Measurements from ENCODE around the gene KRT80. TPM values are rescaled to one million over a fixed set of nuclear protein-coding genes. Genes with fewer than 3 reads are reported as not detected.

KRT80 gene
- total RNA-seq, 4 donors from 2014 or later, result 78.6 to 293 (median 185) TPM

DNA sequence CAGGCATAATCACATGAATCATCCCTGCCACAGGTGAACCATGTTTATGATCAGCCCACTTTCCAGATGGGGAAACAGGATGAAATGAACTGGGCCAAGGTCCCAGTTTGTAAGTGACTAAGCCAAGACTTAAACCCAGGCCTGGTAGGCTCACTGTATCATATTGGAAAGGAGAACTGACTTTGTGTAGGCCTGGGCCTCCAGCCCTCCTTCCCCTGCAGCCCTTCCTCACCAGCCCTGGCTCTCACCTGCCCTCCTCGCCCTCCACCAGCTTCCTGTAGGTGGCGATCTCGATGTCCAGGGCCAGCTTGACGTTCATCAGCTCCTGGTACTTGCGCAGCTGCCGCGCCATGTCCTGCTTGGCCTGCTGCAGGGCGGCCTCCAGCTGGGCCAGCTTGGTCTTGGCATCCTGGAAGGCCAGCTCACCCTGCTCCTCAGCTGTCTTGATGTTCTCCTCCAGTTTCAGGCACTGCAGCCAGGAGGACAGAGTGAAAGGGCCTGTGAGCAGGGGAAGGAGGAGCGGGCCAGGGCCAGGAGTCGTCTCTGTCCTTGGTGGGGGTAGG lies 19.8 kb downstream of the KRT80 start:
- peaks cover 28% of the 10 kb centered on the region for H3K4me1 ChIP-seq
- WGBS, result 76% methylated on average over 7 of the region's 10 CpGs
- H3K4me3 ChIP-seq, result no peak overlapping the region
- H3K27ac ChIP-seq, result no peak overlapping the region
- no peaks in the 10 kb centered on the region for H3K9me3 ChIP-seq
- H3K27me3 ChIP-seq, result no peaks in the 10 kb centered on the region
- TF ChIP-seq CTCF (IDR thresholded peaks at IDR 0.05) (peak in 1 of 2 donors; percentile 20), POLR2A (IDR thresholded peaks at IDR 0.05) (no peak)
- no peaks in the 10 kb centered on the region for H3K36me3 ChIP-seq
- no peak for DNase-seq (ENCODE audit: low spot score in 2 of 2)

DNA sequence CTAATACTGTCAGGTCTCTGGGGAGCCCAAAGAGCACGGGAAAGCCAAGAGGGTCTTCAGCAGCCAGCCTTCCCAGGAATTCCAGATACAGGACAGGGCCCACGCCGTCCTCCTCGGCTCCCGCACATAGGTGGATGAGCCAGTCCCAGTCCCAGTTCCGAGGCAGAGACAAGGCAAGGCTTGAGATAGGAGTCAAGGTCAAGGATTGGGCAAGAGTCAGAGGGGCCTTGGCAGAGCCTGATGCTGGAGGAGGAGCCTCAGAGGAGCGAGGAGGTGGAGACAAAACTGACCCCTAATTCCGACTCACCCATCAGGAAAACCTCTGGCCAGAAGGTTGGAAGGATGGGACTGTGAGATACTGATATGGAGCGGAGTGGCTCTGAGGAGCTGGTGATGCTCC lies 21.0 kb downstream of the KRT80 start:
- Histone ChIP-seq H3K27ac (no peak overlapping the region), H3K36me3 (no peaks in the 10 kb centered on the region), H3K4me1 (peaks cover 16% of the 10 kb centered on the region), H3K4me3 (no peak overlapping the region), H3K9me3 (no peaks in the 10 kb centered on the region), H3K27me3 (no peaks in the 10 kb centered on the region)
- TF ChIP-seq CTCF (IDR thresholded peaks at IDR 0.05), result no peak
- TF ChIP-seq POLR2A (IDR thresholded peaks at IDR 0.05), result no peak
- no peak for TF ChIP-seq POLR2AphosphoS5 (IDR thresholded peaks at IDR 0.05)
- TF ChIP-seq EP300 (IDR thresholded peaks at IDR 0.05), result no peak
- no peak for DNase-seq (ENCODE audit: low spot score in 2 of 2)
- 81% methylated on average over 9 of the region's 9 CpGs for whole genome bisulfite sequencing

DNA sequence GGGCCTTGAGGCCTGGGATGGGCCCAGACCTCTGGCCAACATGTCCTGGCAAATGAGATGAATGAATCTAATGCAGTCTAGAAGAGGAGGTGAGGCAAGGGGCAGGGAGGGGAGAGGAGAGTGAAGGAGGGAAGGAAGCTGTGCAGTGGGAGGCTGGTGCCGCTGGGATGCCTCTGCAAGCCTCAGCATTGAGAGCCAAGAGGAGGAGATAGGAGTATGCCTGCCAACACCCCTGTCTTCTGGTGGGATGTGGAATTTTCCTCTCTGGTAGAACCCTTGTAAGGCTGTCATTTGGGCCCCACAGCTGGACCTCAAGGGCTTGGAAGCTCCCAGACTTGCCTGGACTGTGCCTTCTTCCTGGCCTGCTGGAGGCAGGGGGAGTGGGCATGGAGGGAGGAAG lies 21.9 kb downstream of the KRT80 start:
- peaks cover 7% of the 10 kb centered on the region for H3K4me1 ChIP-seq
- no peak overlapping the region for H3K4me3 ChIP-seq
- H3K27me3 ChIP-seq, result no peaks in the 10 kb centered on the region
- DNase-seq (ENCODE audit: low spot score in 2 of 2), result no peak
- H3K27ac ChIP-seq, result no peak overlapping the region
- no peaks in the 10 kb centered on the region for H3K36me3 ChIP-seq
- TF ChIP-seq EP300 (IDR thresholded peaks at IDR 0.05) (no peak), POLR2AphosphoS5 (IDR thresholded peaks at IDR 0.05) (no peak), CTCF (IDR thresholded peaks at IDR 0.05) (no peak), POLR2A (IDR thresholded peaks at IDR 0.05) (no peak)
- H3K9me3 ChIP-seq, result no peaks in the 10 kb centered on the region
- 68% methylated on average over 1 of the region's 1 CpG for WGBS

- Histone ChIP-seq H3K4me1 (peaks cover 15% of the 10 kb centered on the region), H3K4me3 (no peak overlapping the region), H3K9me3 (no peaks in the 10 kb centered on the region), H3K27ac (no peak overlapping the region), H3K36me3 (no peaks in the 10 kb centered on the region), H3K27me3 (no peaks in the 10 kb centered on the region)
- DNase-seq (ENCODE audit: low spot score in 2 of 2), result no peak
- TF ChIP-seq CTCF (IDR thresholded peaks at IDR 0.05) (no peak), POLR2AphosphoS5 (IDR thresholded peaks at IDR 0.05) (no peak), POLR2A (IDR thresholded peaks at IDR 0.05) (no peak), EP300 (IDR thresholded peaks at IDR 0.05) (no peak)
- 80% methylated on average over 10 of the region's 12 CpGs for WGBS
Observed at GRCh38 chr12:52168019-52168717, 23.6 kb downstream of the KRT80 start.

GRCh38 chr12:52167526-52167925 lies 24.3 kb downstream of the KRT80 start:
- Histone ChIP-seq H3K9me3 (no peaks in the 10 kb centered on the region), H3K4me3 (no peak overlapping the region), H3K27me3 (no peaks in the 10 kb centered on the region), H3K36me3 (no peaks in the 10 kb centered on the region), H3K4me1 (peaks cover 15% of the 10 kb centered on the region), H3K27ac (no peak overlapping the region)
- WGBS, result 86% methylated on average over 3 of the region's 3 CpGs
- TF ChIP-seq CTCF (IDR thresholded peaks at IDR 0.05) (no peak), EP300 (IDR thresholded peaks at IDR 0.05) (no peak)
- DNase-seq (ENCODE audit: low spot score in 2 of 2), result no peak

Data from suprapubic skin (tissue), 4 donors.